Testis (tissue), 3 donors: ENCODE results near the gene PIK3CB. TPM values are rescaled to one million over a fixed set of nuclear protein-coding genes. Genes with fewer than 3 reads are reported as not detected.

ENCODE experiments used
- DNase-seq: peaks from one replicate; pipeline ENCODE4 v3.0.0-alpha.2; 2019
- H3K27ac ChIP-seq, 2 donors: fragments of 200-600 bp; sonication (generic); one replicate each; pipeline ENCODE4 v1.5.1; 2019
- H3K27me3 ChIP-seq: fragments of 200-600 bp; sonication (generic); one replicate; pipeline ENCODE4 v1.5.1; 2019
- H3K36me3 ChIP-seq: fragments of 200-600 bp; sonication (generic); one replicate; pipeline ENCODE4 v1.5.1; 2017; ENCODE audit warnings: low read depth; ENCODE audit errors: missing control alignments
- H3K4me1 ChIP-seq: fragments of 200-600 bp; sonication (generic); one replicate; pipeline ENCODE4 v1.5.1; 2019
- H3K4me3 ChIP-seq, 2 donors: fragments of 200-600 bp; sonication (generic); one replicate each; pipeline ENCODE4 v1.5.1; 2017 to 2019
- H3K9me3 ChIP-seq: fragments of 200-600 bp; sonication (generic); one replicate; pipeline ENCODE4 v1.5.1; 2017
- CTCF ChIP-seq, 3 experiments: fragments of 450-650 bp in 2 of 3; fragments of 200-600 bp in 1 of 3; sonication (generic) in 1 of 3; IDR thresholded peaks; one replicate each; pipeline ENCODE4 v1.5.1; 2016 to 2019; ENCODE audit warnings: antibody characterized with exemption in 3 of 3, mild to moderate bottlenecking in 2 of 3, moderate library complexity in 1 of 3
- POLR2A ChIP-seq: fragments of 450-650 bp; IDR thresholded peaks from one replicate; pipeline ENCODE4 v1.6.1; 2017; ENCODE audit warnings: antibody characterized with exemption, mild to moderate bottlenecking, moderate library complexity
- WGBS, 2 donors: methylation state at CpG; one replicate each; pipeline ENCODE4 v1.1.5; 2018; 5-methylcytosine and 5-hydroxymethylcytosine counted together
- intact Hi-C: fragments of 100-400 bp; cut with DNase I; formaldehyde crosslinking; loops from one replicate; pipeline ENCODE4 v1.15.1; 2023; ENCODE audit warnings: low total_unique reads
- polyA plus RNA-seq: library from polyadenylated mRNA; stranded (reverse); fragments of 350-450 nt; fragmentation: Illumina TruSeq; extraction: RNeasy Lipid Tissue Mini Kit (QIAGEN cat#74804); gene quantifications from one replicate; pipeline ENCODE4 v1.2.3, GENCODE V29; 2014; ENCODE audit warnings: low read depth, low replicate concordance; ENCODE audit not compliant: insufficient read depth
- total RNA-seq, 2 donors: library from RNA; depleted of rRNA; stranded (reverse); fragments of >200 nt; gene quantifications; one replicate each; pipeline ENCODE4 v1.2.3, GENCODE V29; 2016

The PIK3CB gene
- total and polyA plus RNA-seq, 3 donors from 2014 or later: 14.3 to 27.7 (median 25.9) TPM

- 81 to 84% methylated on average over 8 of the region's 8 CpGs for WGBS, 2 donors
- TF ChIP-seq CTCF (IDR thresholded peaks at IDR 0.05) (no peak), POLR2A (no peak)
- no peaks in the 10 kb centered on the region for H3K9me3 ChIP-seq
- H3K4me3 ChIP-seq: no peak overlapping the region
- intact Hi-C loops: no loop called here
- DNase-seq: no peak
- H3K36me3 ChIP-seq: no peaks in the 10 kb centered on the region
- H3K27ac ChIP-seq: no peak overlapping the region
- no peaks in the 10 kb centered on the region for H3K27me3 ChIP-seq
- H3K4me1 ChIP-seq: no peaks in the 10 kb centered on the region
Measured at GRCh38 chr3:138694287-138695007, 140.3 kb downstream of the PIK3CB start.

GRCh38 chr3:138692152-138692551 is 142.6 kb downstream of the PIK3CB start:
- 88 to 89% methylated on average over 3 of the region's 3 CpGs for WGBS, 2 donors
- TF ChIP-seq CTCF (IDR thresholded peaks at IDR 0.05): no peak
- TF ChIP-seq POLR2A: no peak
- intact Hi-C loops: no loop called here
- Histone ChIP-seq H3K4me3 (no peak overlapping the region), H3K4me1 (no peaks in the 10 kb centered on the region), H3K27me3 (no peaks in the 10 kb centered on the region), H3K27ac (no peak overlapping the region), H3K36me3 (no peaks in the 10 kb centered on the region), H3K9me3 (no peaks in the 10 kb centered on the region)
- DNase-seq: no peak

- no peaks in the 10 kb centered on the region for H3K27me3 ChIP-seq
- H3K36me3 ChIP-seq: no peaks in the 10 kb centered on the region
- 90 to 96% methylated on average over 1 of the region's 1 CpG for WGBS, 2 donors
- TF ChIP-seq CTCF (IDR thresholded peaks at IDR 0.05) (no peak), POLR2A (no peak)
- intact Hi-C loops: no loop called here
- H3K4me3 ChIP-seq: no peak overlapping the region
- H3K9me3 ChIP-seq: no peaks in the 10 kb centered on the region
- no peak for DNase-seq
- H3K4me1 ChIP-seq: no peaks in the 10 kb centered on the region
- H3K27ac ChIP-seq: no peak overlapping the region
Measured at GRCh38 chr3:138691351-138691750, 143.4 kb downstream of the PIK3CB start.

- Histone ChIP-seq H3K4me1 (no peaks in the 10 kb centered on the region), H3K9me3 (no peaks in the 10 kb centered on the region), H3K4me3 (no peak overlapping the region), H3K27me3 (no peaks in the 10 kb centered on the region), H3K36me3 (no peaks in the 10 kb centered on the region), H3K27ac (no peak overlapping the region)
- DNase-seq: no peak
- intact Hi-C loops: no loop called here
- TF ChIP-seq CTCF (IDR thresholded peaks at IDR 0.05): no peak
- no peak for TF ChIP-seq POLR2A
Measured at GRCh38 chr3:138690036-138690435, 144.7 kb downstream of the PIK3CB start.

GRCh38 chr3:138688871-138689299 is 145.8 kb downstream of the PIK3CB start:
- intact Hi-C loops: no loop called here
- no peaks in the 10 kb centered on the region for H3K4me1 ChIP-seq
- DNase-seq: no peak
- no peaks in the 10 kb centered on the region for H3K9me3 ChIP-seq
- TF ChIP-seq CTCF (IDR thresholded peaks at IDR 0.05) (no peak), POLR2A (no peak)
- no peaks in the 10 kb centered on the region for H3K36me3 ChIP-seq
- H3K4me3 ChIP-seq: no peak overlapping the region
- 63 to 64% methylated on average over 5 of the region's 5 CpGs for whole genome bisulfite sequencing, 2 donors
- H3K27ac ChIP-seq: no peak overlapping the region
- no peaks in the 10 kb centered on the region for H3K27me3 ChIP-seq
